ENCODE measurements around the gene RGS14.

RGS14 gene

GRCh38 chr5:177393990-177394389, 36.3 kb downstream of the RGS14 start:
- TF ChIP-seq ZNF8 (CRISPR knock-in tag; IDR thresholded peaks at IDR 0.05) (no peak), ZNF565 (CRISPR knock-in tag; conservative IDR thresholded peaks at IDR 0.05; ENCODE audit: low read depth) (no peak), ZNF70 (CRISPR knock-in tag; IDR thresholded peaks at IDR 0.05) (no peak), CSRNP3 (CRISPR knock-in tag; IDR thresholded peaks at IDR 0.05) (no peak), CREB5 (CRISPR knock-in tag; IDR thresholded peaks at IDR 0.05; ENCODE audit: low read depth) (no peak), ZC3H10 (CRISPR knock-in tag; IDR thresholded peaks at IDR 0.05) (no peak), SNAI2 (CRISPR knock-in tag; IDR thresholded peaks at IDR 0.05) (no peak), PATZ1 (CRISPR knock-in tag; IDR thresholded peaks at IDR 0.05; ENCODE audit: borderline replicate concordance) (no peak), CSDC2 (CRISPR knock-in tag; IDR thresholded peaks at IDR 0.05) (no peak), BACH2 (CRISPR knock-in tag; IDR thresholded peaks at IDR 0.05; ENCODE audit: borderline replicate concordance) (no peak), TSHZ2 (CRISPR knock-in tag; IDR thresholded peaks at IDR 0.05) (no peak), TOX (CRISPR knock-in tag; IDR thresholded peaks at IDR 0.05; ENCODE audit: borderline replicate concordance) (no peak), PPARA (CRISPR knock-in tag; IDR thresholded peaks at IDR 0.05; ENCODE audit: borderline replicate concordance) (no peak), GLIS3 (CRISPR knock-in tag; IDR thresholded peaks at IDR 0.05) (no peak)
- ATAC-seq: no peak

- TF ChIP-seq BACH2 (CRISPR knock-in tag; IDR thresholded peaks at IDR 0.05; ENCODE audit: borderline replicate concordance) (no peak), ESRRG (CRISPR knock-in tag; IDR thresholded peaks at IDR 0.05) (no peak), ARNTL (CRISPR knock-in tag; IDR thresholded peaks at IDR 0.05; ENCODE audit: borderline replicate concordance, low read depth) (no peak), TSHZ2 (CRISPR knock-in tag; IDR thresholded peaks at IDR 0.05) (no peak), ZNF8 (CRISPR knock-in tag; IDR thresholded peaks at IDR 0.05) (no peak), OSR1 (CRISPR knock-in tag; IDR thresholded peaks at IDR 0.05) (no peak), CSRNP3 (CRISPR knock-in tag; IDR thresholded peaks at IDR 0.05) (no peak), RARB (CRISPR knock-in tag; IDR thresholded peaks at IDR 0.05) (no peak), TOX (CRISPR knock-in tag; IDR thresholded peaks at IDR 0.05; ENCODE audit: borderline replicate concordance) (no peak), TCF4 (CRISPR knock-in tag; IDR thresholded peaks at IDR 0.05; ENCODE audit: borderline replicate concordance) (no peak), ZNF70 (CRISPR knock-in tag; IDR thresholded peaks at IDR 0.05) (no peak)
- no peak for ATAC-seq
These were observed 38.4 kb downstream of the RGS14 start for GRCh38 chr5:177396078-177396477.
